Ovary (tissue), 3 donors: ENCODE results near the gene INSR.

Experiments used
- EP300 ChIP-seq: sonication (generic); formaldehyde crosslinking; IDR thresholded peaks from one replicate; pipeline ENCODE4 v1.6.1; 2017; ENCODE audit warnings: antibody characterized with exemption
- TF ChIP-seq, protein P1 (sequence below), 3 donors: fragments of 450-650 bp in 2 of 3; fragments of 200-600 bp in 1 of 3; IDR thresholded peaks; one replicate each; pipeline versions ENCODE4 v1.5.1 to v1.8.0; 2016 to 2022; ENCODE audit warnings: antibody characterized with exemption in 3 of 3, mild to moderate bottlenecking in 1 of 3
- donor health status: DM: no; HTN: no; CAD: no.

DNA sequence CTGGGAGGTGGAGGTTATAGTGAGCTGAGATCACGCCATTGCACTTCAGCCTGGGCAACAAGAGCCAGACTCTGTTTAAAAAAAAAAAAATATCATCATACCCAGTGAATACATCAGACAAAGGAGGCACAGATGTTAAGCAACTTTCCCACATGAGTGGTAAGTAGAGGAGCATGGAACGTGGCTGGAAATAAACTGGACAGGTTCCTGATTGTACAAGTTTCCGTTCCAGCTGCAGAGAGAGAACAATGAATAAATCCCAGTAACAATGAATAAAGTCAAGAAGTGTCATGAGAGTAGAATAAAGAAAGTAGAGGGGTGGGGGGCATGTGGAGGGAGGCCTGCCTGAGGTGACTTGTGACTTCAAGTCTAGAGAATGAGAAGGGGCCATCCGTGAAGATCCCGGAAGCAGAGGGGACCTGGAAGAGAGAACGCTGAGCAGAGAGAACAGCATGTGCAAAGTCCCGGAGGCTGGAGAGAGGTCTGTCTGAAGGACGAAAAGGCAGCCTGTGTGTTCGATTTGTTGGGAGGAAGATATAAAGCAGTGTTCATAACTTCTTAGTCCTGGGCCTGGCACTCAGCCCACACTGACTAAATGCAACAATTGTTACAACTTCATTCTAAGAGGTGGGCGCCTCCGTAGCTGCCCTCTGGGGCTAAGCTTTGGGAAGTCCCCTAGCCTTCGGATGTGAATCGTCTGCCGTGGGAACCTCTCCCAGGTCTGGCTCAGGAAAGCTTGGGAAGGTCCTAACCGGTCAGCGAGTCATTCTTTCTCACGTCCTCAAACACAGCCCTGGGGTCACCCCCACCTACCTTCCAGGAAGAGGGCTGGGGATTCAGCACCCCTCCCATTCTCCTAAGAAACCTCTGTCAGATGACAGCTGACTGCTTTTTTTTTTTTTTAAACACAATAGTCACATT is 39.2 kb upstream of the INSR start:
- TF ChIP-seq, protein P1, sequence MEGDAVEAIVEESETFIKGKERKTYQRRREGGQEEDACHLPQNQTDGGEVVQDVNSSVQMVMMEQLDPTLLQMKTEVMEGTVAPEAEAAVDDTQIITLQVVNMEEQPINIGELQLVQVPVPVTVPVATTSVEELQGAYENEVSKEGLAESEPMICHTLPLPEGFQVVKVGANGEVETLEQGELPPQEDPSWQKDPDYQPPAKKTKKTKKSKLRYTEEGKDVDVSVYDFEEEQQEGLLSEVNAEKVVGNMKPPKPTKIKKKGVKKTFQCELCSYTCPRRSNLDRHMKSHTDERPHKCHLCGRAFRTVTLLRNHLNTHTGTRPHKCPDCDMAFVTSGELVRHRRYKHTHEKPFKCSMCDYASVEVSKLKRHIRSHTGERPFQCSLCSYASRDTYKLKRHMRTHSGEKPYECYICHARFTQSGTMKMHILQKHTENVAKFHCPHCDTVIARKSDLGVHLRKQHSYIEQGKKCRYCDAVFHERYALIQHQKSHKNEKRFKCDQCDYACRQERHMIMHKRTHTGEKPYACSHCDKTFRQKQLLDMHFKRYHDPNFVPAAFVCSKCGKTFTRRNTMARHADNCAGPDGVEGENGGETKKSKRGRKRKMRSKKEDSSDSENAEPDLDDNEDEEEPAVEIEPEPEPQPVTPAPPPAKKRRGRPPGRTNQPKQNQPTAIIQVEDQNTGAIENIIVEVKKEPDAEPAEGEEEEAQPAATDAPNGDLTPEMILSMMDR (IDR thresholded peaks at IDR 0.05) = no peak
- no peak for TF ChIP-seq EP300
